ENCODE measurements around the gene ASCL1.

The ASCL1 gene

GRCh38 chr12:102951841-102952240, 5.6 kb upstream of the ASCL1 start:
- DNase-seq (ENCODE audit: low read depth in 2 of 2) = no peak

- DNase-seq (ENCODE audit: low read depth in 2 of 2) = no peak
Measured at GRCh38 chr12:102953221-102953620, 4.3 kb upstream of the ASCL1 start.

- DNase-seq (ENCODE audit: low read depth in 2 of 2) = no peak
Measured at GRCh38 chr12:102954134-102954533, 3.3 kb upstream of the ASCL1 start.

GRCh38 chr12:102955926-102956737, 1.3 kb upstream of the ASCL1 start:
- DNase-seq (ENCODE audit: low read depth in 2 of 2) = no peak

GRCh38 chr12:102956738-102957327, 641 bp upstream of the ASCL1 start:
- no peak for DNase-seq (ENCODE audit: low read depth in 2 of 2)

- no peak for DNase-seq (ENCODE audit: low read depth in 2 of 2)
Measured at GRCh38 chr12:102958073-102958829, 777 bp downstream of the ASCL1 start.

GRCh38 chr12:102958830-102959176, 1.3 kb downstream of the ASCL1 start:
- no peak for DNase-seq (ENCODE audit: low read depth in 2 of 2)

- DNase-seq (ENCODE audit: low read depth in 2 of 2) = no peak
Measured at GRCh38 chr12:102959391-102959790, 1.9 kb downstream of the ASCL1 start.

GRCh38 chr12:102960766-102961465, 3.4 kb downstream of the ASCL1 start:
- no peak for DNase-seq (ENCODE audit: low read depth in 2 of 2)

GRCh38 chr12:102961466-102961855, 4.0 kb downstream of the ASCL1 start:
- DNase-seq (ENCODE audit: low read depth in 2 of 2) = no peak

- no peak for DNase-seq (ENCODE audit: low read depth in 2 of 2)
Measured at GRCh38 chr12:102962532-102962931, 5.1 kb downstream of the ASCL1 start.

- DNase-seq (ENCODE audit: low read depth in 2 of 2) = no peak
Measured at GRCh38 chr12:102962986-102963385, 5.5 kb downstream of the ASCL1 start.

- no peak for DNase-seq (ENCODE audit: low read depth in 2 of 2)
Measured at GRCh38 chr12:102963796-102964195, 6.3 kb downstream of the ASCL1 start.

- DNase-seq (ENCODE audit: low read depth in 2 of 2) = no peak
Measured at GRCh38 chr12:102964872-102965271, 7.4 kb downstream of the ASCL1 start.

GRCh38 chr12:102965281-102966155, 8.0 kb downstream of the ASCL1 start:
- no peak for DNase-seq (ENCODE audit: low read depth in 2 of 2)

GRCh38 chr12:102966200-102966863, 8.9 kb downstream of the ASCL1 start:
- no peak for DNase-seq (ENCODE audit: low read depth in 2 of 2)

- DNase-seq (ENCODE audit: low read depth in 2 of 2) = no peak
Measured at GRCh38 chr12:102970780-102971179, 13.3 kb downstream of the ASCL1 start.

- no peak for DNase-seq (ENCODE audit: low read depth in 2 of 2)
Measured at GRCh38 chr12:102971227-102971626, 13.8 kb downstream of the ASCL1 start.

- DNase-seq (ENCODE audit: low read depth in 2 of 2) = no peak
Measured at GRCh38 chr12:102973583-102973982, 16.1 kb downstream of the ASCL1 start.

GRCh38 chr12:102976609-102977280, 19.3 kb downstream of the ASCL1 start:
- DNase-seq (ENCODE audit: low read depth in 2 of 2) = no peak
